KOPT-K1 (cell line): ENCODE results near the gene ANXA2.
"Not testable (repeated sequence)": the region's sequence is repeated elsewhere in the genome, so short reads cannot be mapped to it uniquely, and the experiment has no call there.

ENCODE experiments used
- H3K27ac ChIP-seq: fragments of 200-600 bp; sonication (generic); 2 replicates; pipeline ENCODE4 v1.5.1; 2016; ENCODE audit warnings: antibody characterized with exemption, mild to moderate bottlenecking, low read depth, low read length; ENCODE audit not compliant: poor library complexity, severe bottlenecking
- H3K36me3 ChIP-seq: fragments of 200-600 bp; sonication (generic); 2 replicates; pipeline ENCODE4 v1.5.1; 2017; ENCODE audit warnings: antibody characterized with exemption, mild to moderate bottlenecking, low read length, moderate library complexity; ENCODE audit not compliant: insufficient read depth
- H3K9me3 ChIP-seq: fragments of 200-600 bp; sonication (generic); 2 replicates; pipeline ENCODE4 v1.5.1; 2017; ENCODE audit warnings: antibody characterized with exemption, low read length, mild to moderate bottlenecking; ENCODE audit not compliant: insufficient read depth, poor library complexity, severe bottlenecking

ANXA2 gene

GRCh38 chr15:60372756-60373155 is 25.0 kb downstream of the ANXA2 start:
- Histone ChIP-seq H3K36me3 (no peaks in the 10 kb centered on the region), H3K9me3 (no peaks in the 10 kb centered on the region), H3K27ac (no peak overlapping the region)

GRCh38 chr15:60372227-60372626 is 25.6 kb downstream of the ANXA2 start:
- Histone ChIP-seq H3K9me3 (no peaks in the 10 kb centered on the region), H3K27ac (no peak overlapping the region), H3K36me3 (no peaks in the 10 kb centered on the region)

GRCh38 chr15:60371175-60372051 is 26.4 kb downstream of the ANXA2 start:
- H3K27ac ChIP-seq = no peak overlapping the region

GRCh38 chr15:60370869-60371136 is 27.0 kb downstream of the ANXA2 start:
- Histone ChIP-seq H3K9me3 (no peaks in the 10 kb centered on the region), H3K27ac (no peak overlapping the region), H3K36me3 (no peaks in the 10 kb centered on the region)

More at GRCh38 chr15:60371175-60372051, 26.4 kb downstream of the ANXA2 start:
- no peaks in the 10 kb centered on the region for H3K36me3 ChIP-seq
- H3K9me3 ChIP-seq = no peaks in the 10 kb centered on the region

- Histone ChIP-seq H3K36me3 (no peaks in the 10 kb centered on the region), H3K27ac (no peak overlapping the region), H3K9me3 (no peaks in the 10 kb centered on the region)
Measured at GRCh38 chr15:60370105-60370868, 27.5 kb downstream of the ANXA2 start.

- no peaks in the 10 kb centered on the region for H3K36me3 ChIP-seq
- H3K9me3 ChIP-seq = no peaks in the 10 kb centered on the region
- H3K27ac ChIP-seq = no peak overlapping the region
Measured at GRCh38 chr15:60369696-60370095, 28.1 kb downstream of the ANXA2 start.

- Histone ChIP-seq H3K36me3 (no peaks in the 10 kb centered on the region), H3K27ac (no peak overlapping the region), H3K9me3 (no peaks in the 10 kb centered on the region)
Measured at GRCh38 chr15:60364612-60364924, 33.2 kb downstream of the ANXA2 start.

- no peak overlapping the region for H3K27ac ChIP-seq
- no peaks in the 10 kb centered on the region for H3K36me3 ChIP-seq
- no peaks in the 10 kb centered on the region for H3K9me3 ChIP-seq
Measured at GRCh38 chr15:60363903-60364611, 33.7 kb downstream of the ANXA2 start.

- Histone ChIP-seq H3K27ac (no peak overlapping the region), H3K36me3 (no peaks in the 10 kb centered on the region), H3K9me3 (no peaks in the 10 kb centered on the region)
Measured at GRCh38 chr15:60363087-60363549, 34.7 kb downstream of the ANXA2 start.

GRCh38 chr15:60362321-60363086 is 35.3 kb downstream of the ANXA2 start:
- Histone ChIP-seq H3K36me3 (no peaks in the 10 kb centered on the region), H3K27ac (no peak overlapping the region)

GRCh38 chr15:60359738-60360137 is 38.0 kb downstream of the ANXA2 start:
- H3K27ac ChIP-seq, H3K9me3 ChIP-seq, H3K36me3 ChIP-seq: not testable (repeated sequence)

More at GRCh38 chr15:60362321-60363086, 35.3 kb downstream of the ANXA2 start:
- H3K9me3 ChIP-seq = no peaks in the 10 kb centered on the region

GRCh38 chr15:60358935-60359682 is 38.7 kb downstream of the ANXA2 start:
- no peak overlapping the region for H3K27ac ChIP-seq
- H3K9me3 ChIP-seq = no peaks in the 10 kb centered on the region
- H3K36me3 ChIP-seq = no peaks in the 10 kb centered on the region

- Histone ChIP-seq H3K36me3 (no peaks in the 10 kb centered on the region), H3K9me3 (peaks cover 6% of the 10 kb centered on the region), H3K27ac (no peak overlapping the region)
Measured at GRCh38 chr15:60356832-60357231, 41.0 kb downstream of the ANXA2 start.

GRCh38 chr15:60355148-60355857 is 42.5 kb downstream of the ANXA2 start:
- H3K36me3 ChIP-seq = no peaks in the 10 kb centered on the region
- no peak overlapping the region for H3K27ac ChIP-seq
- H3K9me3 ChIP-seq = peaks cover 6% of the 10 kb centered on the region
